ENCODE results near the gene KLC1. TPM values are rescaled to one million over a fixed set of nuclear protein-coding genes. Genes with fewer than 3 reads are reported as not detected.
"Not testable (repeated sequence)": the region's sequence is repeated elsewhere in the genome, so short reads cannot be mapped to it uniquely, and the experiment has no call there.

The KLC1 gene
- polyA plus RNA-seq, 3 donors = 89.5 to 156 (median 107) TPM

DNA sequence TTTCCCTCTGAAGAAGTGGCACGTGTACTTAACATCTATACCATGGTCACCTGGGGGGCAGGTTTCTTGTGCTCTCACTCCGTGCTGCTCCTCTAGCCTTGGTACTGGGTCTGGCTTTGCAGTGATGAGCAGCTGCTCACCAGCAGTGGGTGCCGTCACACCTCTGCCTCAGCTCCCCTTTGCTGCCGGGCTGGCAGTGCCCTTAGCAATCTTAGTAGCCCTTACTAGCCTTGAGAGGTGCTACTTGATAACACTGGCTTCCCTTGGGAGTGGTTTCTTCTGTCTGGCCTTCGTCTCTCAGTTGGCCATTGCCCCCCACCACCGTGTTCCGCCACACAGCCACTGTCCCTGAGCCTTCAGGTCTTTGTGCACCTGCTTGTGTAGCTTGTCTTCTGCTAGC is 22.6 kb downstream of the KLC1 start:
- no peak for DNase-seq (ENCODE audit: extremely low read depth in 1 of 11, low read depth in 9 of 11, low spot score in 4 of 11)

DNA sequence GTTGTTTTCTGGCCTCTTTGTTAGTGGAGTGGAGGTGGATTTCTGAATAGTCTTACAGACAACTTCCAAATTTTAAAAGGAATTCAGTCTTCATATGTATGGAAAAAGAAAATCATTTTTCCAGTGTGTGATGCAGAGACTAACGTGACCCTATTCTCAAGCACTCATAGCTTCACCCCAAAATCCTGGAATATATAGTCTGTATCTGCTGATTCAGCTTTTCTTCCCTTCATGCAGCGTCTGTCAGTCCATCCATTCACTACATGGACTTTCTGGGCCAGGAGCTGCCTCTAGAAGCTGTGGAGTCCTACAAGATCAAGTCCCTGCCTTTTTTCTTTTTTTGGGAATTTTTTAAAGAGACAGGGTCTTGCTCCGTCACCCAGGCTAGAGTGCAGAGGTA is 23.8 kb downstream of the KLC1 start:
- no peak for DNase-seq (ENCODE audit: extremely low read depth in 1 of 11, low read depth in 9 of 11, low spot score in 4 of 11)

DNA sequence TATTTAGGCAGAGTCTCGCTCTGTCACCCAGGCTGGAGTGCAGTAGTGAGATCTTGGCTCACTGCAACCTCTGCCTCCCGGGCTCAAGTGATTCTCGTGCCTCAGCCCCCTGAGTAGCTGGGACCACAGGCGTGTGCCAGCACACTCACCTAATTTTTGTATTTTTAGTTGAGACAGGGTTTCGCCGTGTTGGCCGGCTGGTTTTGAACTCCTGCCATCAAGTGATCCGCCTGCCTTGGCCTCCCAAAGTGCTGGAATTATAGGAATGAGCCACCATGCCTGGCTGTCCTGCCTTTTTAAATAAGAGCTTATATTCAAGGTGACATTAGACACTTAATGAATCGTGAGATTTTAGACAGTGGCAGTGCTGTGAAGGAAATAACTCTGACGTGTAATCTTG is 24.3 kb downstream of the KLC1 start:
- DNase-seq (ENCODE audit: extremely low read depth in 1 of 11, low read depth in 9 of 11, low spot score in 4 of 11) = not testable (repeated sequence)

DNA sequence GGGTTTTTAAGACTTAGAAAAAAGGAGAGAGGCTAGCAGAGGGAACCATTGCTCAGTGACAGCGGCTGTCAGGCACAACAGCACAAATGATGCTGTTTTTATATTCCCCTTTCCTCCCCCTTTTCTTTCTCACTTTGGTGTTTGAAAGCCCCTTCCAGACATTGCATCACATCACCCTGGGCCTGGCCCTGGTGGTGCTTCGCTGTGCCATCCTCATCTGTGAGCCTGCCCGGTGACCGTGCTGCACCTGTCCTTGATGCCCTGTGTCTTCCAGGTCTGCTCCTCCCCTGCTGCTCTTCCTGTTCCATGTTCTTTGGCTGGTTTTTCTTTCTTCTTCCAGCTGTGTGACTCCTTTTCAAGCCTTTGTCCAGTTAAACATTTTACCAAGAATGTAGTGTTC is 24.8 kb downstream of the KLC1 start:
- DNase-seq (ENCODE audit: extremely low read depth in 1 of 11, low read depth in 9 of 11, low spot score in 4 of 11) = no peak

DNA sequence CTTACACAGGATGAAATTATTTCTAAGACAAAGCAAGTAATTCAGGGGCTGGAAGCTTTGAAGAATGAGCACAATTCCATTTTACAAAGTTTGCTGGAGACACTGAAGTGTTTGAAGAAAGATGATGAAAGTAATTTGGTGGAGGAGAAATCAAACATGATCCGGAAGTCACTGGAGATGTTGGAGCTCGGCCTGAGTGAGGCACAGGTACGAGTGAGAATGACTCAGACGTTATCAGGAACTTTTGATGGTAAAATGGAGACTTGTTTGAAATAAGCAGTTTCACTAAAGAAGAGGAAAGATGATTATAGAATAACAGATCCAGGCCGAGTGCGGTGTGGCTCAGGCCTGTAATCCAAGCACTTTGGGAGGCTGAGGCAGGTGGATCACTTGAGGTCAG is 25.6 kb downstream of the KLC1 start:
- DNase-seq (ENCODE audit: extremely low read depth in 1 of 11, low read depth in 9 of 11, low spot score in 4 of 11) = no peak

DNA sequence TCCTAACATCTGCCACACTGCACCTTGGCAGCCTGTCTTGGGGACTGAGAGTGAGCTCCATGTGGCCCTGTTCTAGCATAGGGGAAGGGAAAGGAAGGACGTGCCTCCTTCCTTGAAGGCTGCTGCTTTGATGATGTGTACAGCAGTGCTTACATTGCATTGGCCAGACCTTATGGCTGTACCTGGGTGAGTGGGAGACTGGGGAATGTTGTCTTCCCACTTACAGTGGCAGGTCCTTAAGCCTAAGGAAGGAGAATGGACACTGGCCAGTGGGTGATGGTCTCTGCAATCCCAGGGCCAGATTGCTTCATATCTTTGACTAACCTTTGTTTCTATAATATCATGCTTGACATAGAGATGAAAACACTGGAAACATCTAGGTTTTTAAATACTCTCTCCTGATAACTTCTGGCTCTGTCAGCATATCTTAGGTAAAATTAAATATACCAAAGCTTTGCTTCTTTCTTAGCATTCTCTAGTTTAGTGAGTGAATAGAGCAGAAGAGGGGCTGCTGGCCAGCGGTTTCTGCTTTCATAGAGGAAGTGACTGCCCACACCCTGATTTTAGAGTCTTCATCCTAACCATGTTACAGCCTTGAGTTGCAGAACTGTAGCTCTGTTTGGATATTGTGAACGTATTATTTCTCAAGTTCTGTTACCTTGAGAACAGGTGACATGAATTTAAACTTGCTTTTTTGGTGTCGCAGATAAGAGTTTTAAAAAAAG is 27.2 kb downstream of the KLC1 start:
- DNase-seq (ENCODE audit: extremely low read depth in 1 of 11, low read depth in 9 of 11, low spot score in 4 of 11) = no peak

DNA sequence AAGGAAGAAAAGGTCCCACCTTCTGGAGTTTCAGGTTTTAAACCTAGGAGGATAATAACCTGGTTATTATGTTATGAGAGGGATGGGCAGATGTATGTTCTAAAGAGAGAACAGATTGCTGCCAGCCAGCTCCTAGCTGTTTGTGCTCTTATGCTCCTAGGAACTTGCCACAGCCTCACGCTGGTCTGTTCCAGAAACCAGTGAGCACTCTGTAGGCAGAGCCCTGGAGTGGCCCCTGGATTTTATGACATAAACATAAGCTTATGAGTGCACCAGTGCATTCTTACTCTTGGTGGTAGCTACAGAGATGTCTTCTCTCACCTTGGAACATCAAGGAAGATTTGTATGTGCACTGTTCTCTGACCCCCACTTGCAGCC is 27.7 kb downstream of the KLC1 start:
- DNase-seq (ENCODE audit: extremely low read depth in 1 of 11, low read depth in 9 of 11, low spot score in 4 of 11) = no peak

DNA sequence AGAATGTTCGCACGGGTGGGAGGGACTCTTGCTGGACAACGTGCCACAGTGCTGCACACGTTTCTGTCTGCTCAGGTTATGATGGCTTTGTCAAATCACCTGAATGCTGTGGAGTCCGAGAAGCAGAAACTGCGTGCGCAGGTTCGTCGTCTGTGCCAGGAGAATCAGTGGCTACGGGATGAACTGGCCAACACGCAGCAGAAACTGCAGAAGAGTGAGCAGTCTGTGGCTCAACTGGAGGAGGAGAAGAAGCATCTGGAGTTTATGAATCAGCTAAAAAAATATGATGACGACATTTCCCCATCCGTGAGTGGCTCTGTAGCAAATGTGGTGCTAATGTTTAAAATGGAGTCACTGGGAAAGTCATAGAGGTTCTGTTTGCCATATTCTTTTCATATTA is 28.5 kb downstream of the KLC1 start:
- no peak for DNase-seq (ENCODE audit: extremely low read depth in 1 of 11, low read depth in 9 of 11, low spot score in 4 of 11)

DNA sequence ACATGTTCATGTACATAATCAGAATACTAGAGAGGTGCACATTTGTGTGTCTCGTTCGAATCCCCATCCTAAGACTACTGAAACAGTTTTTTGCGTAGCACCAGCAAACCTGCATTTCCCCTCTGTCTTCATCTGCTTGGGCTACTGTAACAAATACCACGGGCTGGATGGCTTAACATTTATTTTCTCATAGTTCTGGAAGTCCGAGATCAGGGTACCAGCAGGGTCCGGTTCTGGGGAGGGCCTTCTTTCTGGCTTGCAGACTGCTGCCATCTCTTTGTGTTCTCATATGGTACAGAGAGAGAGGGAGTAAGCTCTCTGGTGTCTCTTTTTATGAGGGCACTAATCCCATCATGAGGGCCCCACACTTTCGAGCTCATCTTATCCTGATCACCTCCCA is 30.6 kb downstream of the KLC1 start:
- no peak for DNase-seq (ENCODE audit: extremely low read depth in 1 of 11, low read depth in 9 of 11, low spot score in 4 of 11)

DNA sequence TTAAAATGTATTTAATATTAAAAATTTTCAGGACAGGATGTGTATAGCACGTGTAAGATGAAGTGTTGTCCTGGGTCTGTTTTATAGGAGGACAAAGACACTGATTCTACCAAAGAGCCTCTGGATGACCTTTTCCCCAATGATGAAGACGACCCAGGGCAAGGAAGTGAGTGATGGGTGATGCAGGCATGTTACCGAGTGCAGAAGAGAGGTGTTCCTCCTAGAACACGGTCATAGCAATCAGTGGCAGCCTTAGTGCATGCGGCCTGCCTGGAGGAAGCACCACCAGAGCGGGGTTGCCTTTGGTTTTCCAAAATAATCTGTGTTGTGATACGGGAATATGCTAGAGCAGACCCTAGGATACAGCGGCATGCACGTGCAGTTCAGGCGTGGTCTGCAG is 33.0 kb downstream of the KLC1 start:
- no peak for DNase-seq (ENCODE audit: extremely low read depth in 1 of 11, low read depth in 9 of 11, low spot score in 4 of 11)

DNA sequence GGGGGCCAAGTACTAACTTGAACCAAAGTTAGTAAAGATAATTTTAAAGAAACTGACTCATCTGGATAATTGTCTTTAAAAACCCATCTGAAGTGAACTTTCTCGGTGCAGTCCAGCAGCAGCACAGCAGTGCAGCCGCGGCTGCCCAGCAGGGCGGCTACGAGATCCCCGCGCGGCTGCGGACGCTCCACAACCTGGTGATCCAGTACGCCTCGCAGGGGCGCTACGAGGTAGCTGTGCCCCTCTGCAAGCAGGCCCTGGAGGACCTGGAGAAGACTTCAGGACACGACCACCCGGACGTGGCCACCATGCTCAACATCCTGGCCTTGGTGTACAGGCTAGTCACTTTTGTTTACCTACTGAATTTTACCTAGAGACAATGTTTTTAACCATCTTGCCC is 33.6 kb downstream of the KLC1 start:
- no peak for DNase-seq (ENCODE audit: extremely low read depth in 1 of 11, low read depth in 9 of 11, low spot score in 4 of 11)

DNA sequence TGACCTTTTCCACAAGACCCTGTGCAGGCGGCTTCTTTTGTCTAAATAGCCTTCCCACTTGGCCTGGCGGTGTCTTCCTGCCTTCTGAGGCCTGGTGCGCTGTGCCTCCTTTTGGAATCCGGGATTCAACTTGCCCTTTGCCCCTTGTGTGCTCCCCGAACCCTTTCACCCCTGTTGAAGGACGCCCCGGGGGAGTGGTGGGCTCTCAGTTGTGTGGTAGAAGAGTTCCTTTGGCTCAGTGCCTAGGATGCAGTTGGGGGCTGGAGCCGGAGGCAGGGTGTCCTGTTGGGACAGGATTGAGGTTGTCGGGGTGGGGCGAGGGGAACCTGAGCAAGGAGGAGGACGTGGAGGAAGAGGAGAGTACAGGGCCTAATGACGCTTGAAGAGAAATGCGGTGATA is 34.5 kb downstream of the KLC1 start:
- no peak for DNase-seq (ENCODE audit: extremely low read depth in 1 of 11, low read depth in 9 of 11, low spot score in 4 of 11)

DNA sequence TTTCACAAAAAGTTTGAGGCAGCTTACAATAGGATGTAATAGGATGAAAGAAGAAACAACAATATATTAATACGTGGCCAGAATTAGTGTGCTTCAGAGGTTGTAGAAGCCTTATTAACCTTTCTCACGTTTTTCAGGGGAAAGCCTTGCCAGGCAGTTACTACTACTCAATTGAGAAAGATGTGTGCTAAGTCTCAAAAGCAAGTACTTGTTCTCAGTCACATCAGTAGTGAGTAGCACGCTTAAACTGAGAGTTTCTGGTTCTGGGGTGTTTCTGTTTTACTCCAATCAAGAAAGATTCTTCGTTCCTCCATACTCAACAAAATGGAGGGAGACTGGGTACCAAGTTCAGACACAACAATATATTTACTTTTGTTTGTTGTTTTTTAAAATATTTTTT is 38.7 kb downstream of the KLC1 start:
- no peak for DNase-seq (ENCODE audit: extremely low read depth in 1 of 11, low read depth in 9 of 11, low spot score in 4 of 11)

DNA sequence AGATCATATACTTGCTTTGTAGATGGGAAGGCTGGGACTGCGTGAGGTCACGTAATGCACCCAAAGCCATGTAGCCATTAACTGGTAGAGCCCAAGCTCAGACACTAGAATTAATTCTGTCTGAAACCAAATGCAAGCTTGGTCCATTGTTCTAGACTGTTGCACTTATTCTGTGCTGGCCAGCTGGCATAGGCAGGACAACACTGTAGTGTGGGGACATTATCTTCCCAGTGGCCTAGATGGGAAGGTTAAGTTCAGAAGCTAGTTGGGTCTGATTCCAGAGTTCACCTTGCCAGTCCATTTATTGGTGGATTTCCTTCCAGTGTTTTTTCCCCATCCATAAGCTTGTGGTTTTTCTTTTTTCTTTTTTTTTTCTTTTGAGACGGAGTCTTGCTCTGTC is 39.1 kb downstream of the KLC1 start:
- no peak for DNase-seq (ENCODE audit: extremely low read depth in 1 of 11, low read depth in 9 of 11, low spot score in 4 of 11)

DNA sequence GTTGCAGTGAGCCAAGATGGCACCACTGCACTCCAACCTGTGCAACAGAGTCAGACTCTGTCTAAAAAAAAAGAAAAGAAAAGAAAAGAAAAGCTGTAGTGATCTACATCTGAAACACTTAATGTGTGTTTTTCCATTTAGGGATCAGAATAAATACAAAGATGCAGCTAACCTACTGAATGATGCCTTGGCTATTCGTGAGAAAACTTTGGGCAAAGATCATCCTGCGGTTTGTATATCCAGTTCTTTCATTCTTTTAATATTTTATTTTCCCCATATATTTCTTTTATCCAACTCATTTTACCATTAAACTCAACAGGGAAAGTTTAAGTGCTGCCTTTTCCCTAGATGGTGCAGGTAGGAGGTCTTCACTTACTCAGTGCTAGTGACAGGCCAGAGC is 40.4 kb downstream of the KLC1 start:
- no peak for DNase-seq (ENCODE audit: extremely low read depth in 1 of 11, low read depth in 9 of 11, low spot score in 4 of 11)

DNA sequence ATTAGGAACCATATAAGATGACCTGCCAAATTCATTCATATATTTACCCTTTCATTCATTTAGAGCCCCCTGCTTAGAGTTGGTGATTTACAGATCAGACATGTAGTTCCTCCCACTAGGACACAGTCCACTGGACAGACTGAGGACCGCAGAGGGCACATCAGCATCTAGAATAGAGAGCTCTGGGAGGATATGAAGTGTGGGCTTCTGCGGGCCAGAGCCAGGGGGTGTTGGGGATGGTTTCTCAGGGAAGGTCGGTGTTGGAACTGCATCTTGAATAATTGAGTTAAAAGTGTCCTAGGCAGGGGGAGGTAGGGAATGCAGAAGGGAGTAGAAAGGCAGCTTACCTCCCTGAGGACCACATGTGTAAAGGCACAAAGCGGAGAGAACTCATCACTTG is 42.9 kb downstream of the KLC1 start:
- peak in 1 of 11 donors; percentile 9 for DNase-seq (ENCODE audit: extremely low read depth in 1 of 11, low read depth in 9 of 11, low spot score in 4 of 11)

DNA sequence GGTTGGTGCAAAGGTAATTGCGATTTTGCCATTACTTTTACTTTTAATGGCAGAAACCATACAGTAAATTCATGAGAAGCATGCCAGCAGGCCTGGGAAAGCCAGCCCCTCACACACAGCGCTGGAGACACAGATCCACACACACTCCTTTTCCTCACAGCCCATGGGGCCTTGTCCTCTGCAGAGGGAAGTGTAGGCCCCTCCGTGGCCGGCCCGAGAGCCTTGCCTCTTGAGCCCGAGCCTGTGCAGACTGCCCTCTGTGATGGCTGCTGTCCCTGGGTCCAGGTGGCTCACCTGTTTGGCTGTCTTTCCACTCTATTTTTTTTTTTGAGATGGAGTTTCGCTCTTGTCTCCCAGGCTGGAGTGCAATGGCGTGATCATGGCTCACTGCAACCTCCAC is 46.9 kb downstream of the KLC1 start:
- no peak for DNase-seq (ENCODE audit: extremely low read depth in 1 of 11, low read depth in 9 of 11, low spot score in 4 of 11)

DNA sequence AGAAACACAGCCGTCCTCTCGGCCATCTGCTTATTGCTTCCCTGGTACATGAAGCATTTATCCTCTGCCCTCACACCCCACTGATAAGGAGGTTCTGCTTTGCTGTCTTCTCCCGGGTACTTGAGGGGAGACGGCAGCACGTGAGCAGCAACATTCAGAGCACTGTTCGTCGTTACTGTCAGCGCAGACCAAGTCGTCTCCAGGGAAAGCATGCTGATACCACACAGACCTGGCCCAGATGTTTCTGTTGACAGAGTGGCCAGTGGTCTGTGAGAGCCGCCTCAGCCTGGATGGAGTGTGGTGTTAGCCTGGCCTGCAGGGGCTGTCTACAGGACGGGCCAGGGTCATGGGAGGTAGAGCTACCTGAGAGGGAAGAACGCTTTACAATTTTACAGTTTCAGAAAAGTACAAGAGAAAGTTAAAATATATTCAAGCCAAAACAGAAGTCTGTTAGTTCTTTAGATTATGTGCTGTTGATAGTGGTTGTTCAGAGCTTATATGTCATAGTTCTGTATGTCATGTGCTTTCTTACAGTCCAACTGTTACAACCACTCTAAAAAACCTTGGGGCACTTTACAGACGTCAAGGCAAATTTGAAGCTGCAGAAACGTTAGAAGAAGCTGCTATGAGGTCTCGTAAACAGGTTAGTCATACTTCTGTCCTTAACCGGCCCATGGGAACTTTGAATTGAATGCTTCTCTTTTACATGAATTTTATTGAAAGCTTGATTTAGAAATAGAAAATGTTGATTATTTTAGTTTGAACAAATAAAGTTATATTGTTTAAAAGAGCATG is 48.1 kb downstream of the KLC1 start:
- no peak for DNase-seq (ENCODE audit: extremely low read depth in 1 of 11, low read depth in 9 of 11, low spot score in 4 of 11)

DNA sequence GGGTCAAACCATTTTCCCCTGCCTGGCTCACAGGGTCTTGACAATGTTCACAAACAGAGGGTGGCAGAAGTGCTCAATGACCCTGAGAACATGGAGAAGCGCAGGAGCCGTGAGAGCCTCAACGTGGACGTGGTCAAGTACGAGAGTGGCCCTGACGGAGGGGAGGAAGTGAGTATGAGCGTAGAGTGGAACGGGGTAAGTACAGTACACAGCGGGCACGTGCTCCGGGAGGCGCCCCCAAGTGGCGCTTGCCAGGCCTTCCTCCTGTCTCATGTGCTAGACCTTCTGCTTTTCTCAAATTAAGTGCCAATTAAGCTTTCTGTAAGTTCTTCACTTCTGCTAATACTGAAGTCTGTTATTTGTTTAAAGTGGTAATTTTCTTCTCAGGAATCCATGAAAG is 50.3 kb downstream of the KLC1 start:
- DNase-seq (ENCODE audit: extremely low read depth in 1 of 11, low read depth in 9 of 11, low spot score in 4 of 11) = no peak

DNA sequence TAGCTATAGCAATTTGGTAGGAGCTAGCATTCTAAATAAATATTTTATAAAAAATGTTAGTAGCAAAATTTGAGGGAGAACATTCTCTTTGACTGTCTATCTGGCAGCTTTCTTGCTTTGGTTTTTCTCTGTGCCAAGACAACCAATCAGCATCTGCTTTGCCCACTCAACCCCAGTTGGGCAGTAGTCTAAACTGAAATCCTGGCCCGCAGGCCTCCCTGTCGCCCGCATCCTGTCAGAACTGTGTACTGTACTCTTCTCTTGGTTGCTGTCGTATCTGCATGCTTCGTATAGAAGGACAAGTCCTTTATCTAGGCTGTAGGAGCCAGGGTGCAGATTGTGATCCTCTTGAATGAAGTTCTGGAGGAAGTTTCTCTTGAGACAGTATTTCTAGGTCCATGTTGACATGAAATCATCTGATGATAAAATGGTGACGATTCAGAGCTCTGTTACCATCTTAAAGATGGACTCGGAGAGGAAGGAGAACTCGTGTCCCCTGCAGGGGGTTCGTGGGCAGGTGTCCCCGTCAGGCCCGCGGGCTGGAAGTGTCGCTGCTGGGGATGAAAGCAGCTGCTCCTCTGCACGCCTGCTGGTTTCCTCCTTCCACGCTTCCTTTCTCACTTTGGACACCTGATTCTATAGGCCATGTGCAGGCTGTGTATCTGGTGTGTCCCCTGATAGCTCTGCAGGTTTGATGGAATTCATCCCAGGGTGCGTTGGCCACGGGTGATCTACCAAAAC is 51.6 kb downstream of the KLC1 start:
- DNase-seq (ENCODE audit: extremely low read depth in 1 of 11, low read depth in 9 of 11, low spot score in 4 of 11) = no peak

Measured in renal cortex interstitium (tissue), 11 donors.